Occipital lobe (tissue), 2 donors: ENCODE measurements around the gene TBC1D5. TPM values are rescaled to one million over a fixed set of nuclear protein-coding genes. Genes with fewer than 3 reads are reported as not detected.
"Not testable (repeated sequence)": the region's sequence is repeated elsewhere in the genome, so short reads cannot be mapped to it uniquely, and the experiment has no call there.

Experiments used
- DNase-seq: peaks from one replicate; lab custom pipeline; 2025; lab: John Stamatoyannopoulos, UW
- total RNA-seq: library from RNA; depleted of rRNA; stranded (reverse); fragments of >200 nt; gene quantifications from one replicate; pipeline ENCODE4 v1.2.3, GENCODE V29; 2014

The TBC1D5 gene
- 110 TPM for total RNA-seq

- peak; percentile 94 for DNase-seq
Measured at GRCh38 chr3:17742102-17742879, at the start of gene TBC1D5. Gene TBC1D5, minus strand, starts transcription at chr3:17742631. Its CDS starts 234,061 bp downstream, at chr3:17508570.

- no peak for DNase-seq
Measured at GRCh38 chr3:17783426-17783825, 41.0 kb upstream of the TBC1D5 start.

DNA sequence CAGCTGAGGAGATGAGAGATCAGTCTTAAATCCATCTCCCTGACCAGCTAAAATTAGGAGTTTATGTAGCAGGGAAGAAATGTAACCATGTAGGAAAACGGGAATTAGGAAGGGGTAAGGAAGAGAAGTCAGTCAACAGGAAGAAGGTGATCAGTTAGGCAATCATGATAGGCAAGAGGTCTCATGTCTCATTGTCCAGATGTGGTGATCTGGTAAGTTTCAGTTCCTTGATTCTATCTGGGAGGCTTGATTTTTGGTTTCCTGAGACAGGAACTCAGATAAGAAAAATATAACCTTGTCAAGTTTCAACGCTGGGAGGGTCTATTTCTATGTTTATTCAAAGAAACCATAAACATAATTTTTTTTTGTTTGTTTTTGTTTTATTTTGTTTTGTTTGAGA, 40.3 kb upstream of the TBC1D5 start:
- DNase-seq = no peak

DNA sequence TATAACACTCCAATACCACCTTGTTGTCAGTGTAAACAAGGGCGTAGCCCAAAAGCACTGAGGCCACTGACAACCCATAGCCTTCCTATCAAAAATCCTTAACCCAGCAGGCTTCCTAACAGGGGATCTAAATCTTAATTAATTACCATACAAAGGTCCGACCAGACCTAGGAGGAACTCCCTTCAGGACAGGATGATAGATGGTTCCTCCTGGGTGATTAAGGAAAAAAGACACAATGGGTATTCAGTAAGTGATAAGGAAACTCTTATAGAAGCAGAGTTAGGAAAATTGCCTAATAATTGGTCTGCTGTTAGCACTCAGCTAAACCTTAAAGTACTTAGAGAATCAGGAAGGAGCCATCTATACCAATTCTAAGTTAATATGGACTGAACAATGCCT, 37.9 kb upstream of the TBC1D5 start:
- DNase-seq = not testable (repeated sequence)

- DNase-seq = not testable (repeated sequence)
Measured at GRCh38 chr3:17779304-17780250, 37.1 kb upstream of the TBC1D5 start.

DNA sequence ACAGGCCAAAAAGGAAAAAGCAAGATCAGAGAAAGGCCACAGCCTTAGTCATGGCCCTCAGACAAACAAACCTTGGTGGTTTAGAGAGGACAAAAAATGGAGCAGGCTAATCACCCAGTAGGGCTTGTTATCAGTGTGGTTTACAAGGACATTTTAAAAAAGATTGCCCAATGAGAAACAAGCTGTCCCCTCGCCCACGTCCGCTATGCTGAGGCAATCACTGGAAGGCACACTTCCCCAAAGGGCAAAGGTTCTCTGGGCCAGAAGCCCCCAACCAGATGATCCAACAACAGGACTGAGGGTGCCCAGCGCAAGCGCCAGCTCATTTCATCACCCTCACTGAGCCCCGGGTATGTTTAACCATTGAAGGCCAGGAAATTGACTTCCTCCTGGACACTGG, 34.9 kb upstream of the TBC1D5 start:
- DNase-seq = not testable (repeated sequence)

GRCh38 chr3:17775073-17775472, 32.6 kb upstream of the TBC1D5 start:
- no peak for DNase-seq

DNA sequence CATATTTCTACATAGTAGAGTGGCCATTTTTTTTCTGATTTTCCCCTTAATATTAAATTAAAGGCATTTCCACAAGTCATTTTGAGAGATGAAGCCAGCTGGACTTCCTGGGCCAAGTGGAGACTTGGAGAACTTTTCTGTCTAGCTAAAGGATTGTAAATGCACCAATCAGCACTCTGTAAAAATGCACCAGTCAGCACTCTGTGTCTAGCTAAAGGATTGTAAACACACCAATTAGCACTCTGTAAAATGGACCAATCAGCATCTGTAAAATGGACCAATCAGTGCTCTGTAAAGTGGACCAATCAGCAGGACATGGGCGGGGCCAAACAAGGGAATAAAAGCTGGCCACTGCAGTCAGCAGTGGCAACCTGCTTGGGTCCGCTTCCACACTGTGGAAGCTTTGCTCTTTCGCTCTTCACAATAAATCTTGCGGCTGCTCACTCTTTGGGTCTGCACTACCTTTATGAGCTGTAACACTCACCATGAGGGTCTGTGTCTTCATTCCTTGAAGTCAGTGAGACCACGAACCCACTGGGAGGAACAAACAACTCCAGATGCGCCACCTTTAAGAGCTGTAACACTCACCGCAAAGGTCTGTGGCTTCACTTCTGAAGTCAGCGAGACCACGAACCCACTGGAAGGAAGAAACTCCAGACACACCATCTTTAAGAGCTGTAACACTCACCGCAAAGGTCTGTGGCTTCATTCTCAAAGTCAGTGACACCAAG, 31.9 kb upstream of the TBC1D5 start:
- not testable (repeated sequence) for DNase-seq

GRCh38 chr3:17772556-17772955, 30.1 kb upstream of the TBC1D5 start:
- DNase-seq = no peak

DNA sequence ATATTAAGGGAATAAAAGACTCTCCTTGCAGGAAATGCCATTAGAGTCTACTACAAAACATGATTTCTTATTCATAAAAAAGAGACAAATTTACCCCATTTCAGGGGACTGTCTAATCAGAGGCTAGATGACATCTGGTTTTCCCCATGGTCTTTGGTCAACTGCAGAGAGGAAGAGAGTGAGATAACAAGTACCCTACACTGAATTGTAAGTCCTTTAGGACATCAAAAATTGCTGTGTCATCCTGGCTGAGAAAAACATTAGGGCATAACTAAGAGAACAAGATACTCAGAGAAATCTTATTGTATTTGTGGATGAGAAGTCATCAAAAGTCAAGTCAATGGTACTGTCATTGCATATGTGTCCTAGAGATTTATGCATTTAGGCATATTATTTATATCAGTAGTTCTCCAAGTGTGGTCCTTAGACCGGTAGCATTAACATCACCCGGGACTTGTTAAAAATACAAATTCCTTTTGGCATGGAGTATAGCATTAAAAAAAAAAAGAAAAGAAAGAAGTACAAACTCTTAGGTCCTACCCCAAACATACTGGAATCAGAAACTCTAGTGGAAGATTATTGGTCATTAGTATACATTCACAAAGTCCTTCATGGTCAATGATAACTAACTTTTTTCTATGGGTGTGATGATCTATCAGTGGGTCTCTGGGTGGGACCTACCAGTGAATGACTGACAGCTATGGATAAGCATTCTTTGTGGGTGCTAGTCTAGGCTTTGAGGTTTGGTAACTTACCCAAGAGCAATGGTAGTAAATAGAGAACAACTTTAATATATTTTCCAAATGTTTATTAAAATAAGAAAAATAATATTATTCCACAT, 29.0 kb upstream of the TBC1D5 start:
- no peak for DNase-seq

DNA sequence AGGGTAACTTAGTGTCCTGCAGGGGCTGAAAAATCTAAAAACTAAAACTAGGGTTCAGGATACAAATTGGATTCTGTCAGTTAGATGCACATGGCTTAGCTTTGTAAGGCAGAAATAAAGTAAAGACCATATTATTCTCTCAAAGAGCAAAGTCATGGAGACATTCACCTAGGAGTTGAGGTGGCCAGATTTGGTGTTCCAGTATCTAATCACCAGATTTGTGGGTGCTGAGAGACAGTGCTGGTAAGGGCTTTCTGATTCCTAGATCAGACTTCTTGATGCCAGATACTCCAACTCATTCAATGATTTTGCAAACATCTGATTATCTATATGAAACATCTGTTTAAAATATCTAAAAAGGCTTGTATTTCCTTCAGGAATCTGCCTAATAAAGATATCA, 28.3 kb upstream of the TBC1D5 start:
- DNase-seq = no peak

DNA sequence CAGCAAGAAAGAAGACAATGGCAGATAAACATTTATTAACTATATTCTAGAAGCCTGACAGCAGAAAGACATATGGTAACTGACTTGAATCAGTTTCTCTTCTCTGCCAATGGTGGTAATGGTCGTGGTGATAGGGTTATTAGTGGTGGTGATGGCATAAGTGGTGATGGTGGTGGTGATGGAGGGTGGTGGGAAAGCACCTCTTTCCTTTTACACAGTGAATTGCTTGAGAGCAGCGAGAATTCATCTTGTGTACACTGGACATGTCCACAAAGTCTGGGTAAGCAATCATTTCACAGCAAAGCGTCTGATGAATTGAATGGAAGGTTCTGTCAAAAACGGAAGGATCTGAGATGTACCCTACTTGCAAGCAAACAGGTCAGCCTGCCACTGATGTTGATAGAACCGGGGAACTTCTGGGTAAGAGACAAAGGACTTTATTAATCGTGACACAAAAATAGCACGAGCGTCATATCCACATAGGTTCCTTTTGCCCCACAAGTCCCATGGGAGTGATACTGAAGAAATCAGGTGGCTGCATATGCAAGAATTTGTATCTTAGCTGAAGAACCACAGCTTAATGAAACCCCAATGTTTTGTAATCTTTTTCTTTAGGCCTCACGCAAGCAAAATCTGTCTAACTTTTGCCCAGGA, 23.5 kb upstream of the TBC1D5 start:
- DNase-seq = no peak

GRCh38 chr3:17761563-17761962, 19.1 kb upstream of the TBC1D5 start:
- no peak for DNase-seq

- DNase-seq = no peak
Measured at GRCh38 chr3:17759901-17760300, 17.5 kb upstream of the TBC1D5 start.

DNA sequence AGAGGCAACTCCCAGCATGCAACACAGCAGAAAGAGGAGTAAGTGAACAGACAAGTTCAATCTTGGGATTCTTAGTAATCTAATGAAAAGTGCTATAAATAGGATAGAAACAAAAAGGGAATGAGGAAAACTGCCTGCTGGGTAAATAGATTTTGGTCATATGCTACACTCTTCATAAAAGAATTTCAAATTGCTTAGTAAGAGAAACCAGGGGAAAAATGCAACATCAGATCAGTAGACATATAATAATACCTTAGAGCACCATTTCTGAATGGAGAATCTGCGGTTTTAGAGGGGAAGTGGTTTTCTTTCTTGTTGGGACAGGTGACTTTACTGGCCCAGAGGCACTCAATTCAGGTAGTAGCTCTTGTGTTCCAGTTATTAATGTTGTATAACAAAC, 13.4 kb upstream of the TBC1D5 start:
- DNase-seq = no peak

DNA sequence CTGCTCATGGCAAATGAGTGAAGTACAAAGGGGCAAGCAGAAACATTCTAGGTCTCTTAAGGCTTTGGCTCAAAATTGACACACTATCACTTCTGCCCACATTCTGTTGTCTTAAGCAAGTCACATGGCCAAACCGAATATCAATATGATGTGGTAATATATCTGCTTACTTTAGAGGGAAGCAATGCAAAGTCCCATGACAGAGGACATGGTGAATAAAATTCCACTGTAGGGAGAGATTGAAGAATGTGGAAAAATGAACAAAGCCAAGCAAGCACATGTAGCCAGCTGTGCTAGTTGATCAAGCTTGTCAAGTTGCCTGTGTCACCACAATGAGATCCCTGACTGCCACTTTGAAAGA, 11.2 kb upstream of the TBC1D5 start:
- no peak for DNase-seq

DNA sequence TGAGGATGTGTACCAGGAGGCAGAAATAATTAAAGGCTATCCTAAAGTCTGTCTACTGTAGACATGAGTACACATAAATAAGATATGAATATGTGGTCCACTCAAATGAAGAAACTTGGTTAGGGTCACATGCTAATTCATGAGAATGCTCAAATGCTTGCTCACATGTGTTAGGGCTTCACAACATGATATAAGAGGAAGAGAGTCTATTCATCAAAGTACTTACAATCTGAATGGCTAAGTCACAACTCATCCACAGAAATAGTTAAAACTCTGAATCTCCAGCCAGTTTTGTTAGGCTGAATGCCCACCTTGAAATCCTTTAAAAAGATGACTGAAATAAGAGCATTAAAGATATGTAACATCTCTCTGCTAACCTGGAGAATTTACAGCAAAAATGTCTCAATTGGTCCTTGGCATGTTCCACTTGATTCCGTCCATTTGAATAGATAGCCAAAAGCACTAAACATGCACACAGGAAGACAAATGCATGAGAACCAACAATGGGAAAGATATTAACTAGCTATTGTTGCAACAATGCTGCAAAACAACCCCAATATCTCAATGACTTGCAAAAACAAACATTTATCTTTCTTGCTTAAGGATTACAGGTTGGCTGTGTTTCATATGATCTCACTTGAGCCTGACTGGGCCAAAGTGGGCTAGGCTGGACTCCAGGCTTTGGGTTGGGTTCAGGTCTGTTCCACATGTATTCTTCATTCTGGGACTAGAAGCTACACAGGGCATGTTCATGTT, 10.6 kb upstream of the TBC1D5 start:
- DNase-seq = no peak

DNA sequence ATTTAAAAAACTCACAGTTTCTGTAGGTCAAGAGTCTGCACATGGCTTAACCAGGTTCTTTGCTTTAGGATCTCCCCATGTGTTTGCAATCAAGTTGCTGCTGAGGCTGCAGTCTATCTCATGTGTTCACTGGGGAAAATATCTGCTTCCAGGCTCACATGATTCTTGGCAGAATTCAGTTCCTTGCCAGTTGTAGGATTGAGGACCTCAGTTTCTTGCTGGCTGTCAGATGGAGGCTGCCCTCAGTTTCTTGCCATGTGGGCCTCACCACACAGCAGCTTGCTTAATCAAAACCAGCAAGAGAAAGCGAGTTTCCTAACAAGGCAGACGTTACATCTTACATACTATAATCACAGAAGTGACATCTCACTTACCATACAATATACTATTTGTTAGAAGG, 10.0 kb upstream of the TBC1D5 start:
- DNase-seq = no peak

DNA sequence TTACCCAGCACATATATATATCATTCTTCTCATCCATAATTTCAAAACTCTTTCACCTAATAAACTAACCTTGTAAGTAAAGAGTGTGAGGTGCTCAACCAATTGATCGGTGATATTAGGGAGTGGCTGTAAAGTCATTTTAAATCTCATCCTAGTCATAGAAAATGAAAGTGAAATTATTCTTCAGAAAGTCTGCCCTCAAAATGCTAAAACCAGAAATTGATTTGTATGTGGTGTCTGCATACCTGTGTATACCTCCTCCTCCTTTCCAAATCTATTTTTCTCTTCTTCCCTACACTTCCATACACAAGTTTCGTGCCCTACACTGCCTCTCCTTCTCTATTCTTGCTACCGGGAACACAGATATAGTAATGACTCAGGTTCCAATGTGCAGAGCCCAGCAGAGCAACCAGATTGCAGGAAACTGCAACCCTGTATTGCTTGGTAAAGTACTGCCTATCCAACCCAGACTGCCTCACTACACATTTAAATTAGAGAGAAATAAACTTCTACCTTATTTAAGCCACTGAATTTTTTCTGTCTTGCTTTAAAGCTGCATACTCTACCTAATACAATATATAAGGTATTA, 7.4 kb upstream of the TBC1D5 start:
- DNase-seq = no peak
